ENCODE results near the gene ADAMTS17. TPM values are rescaled to one million over a fixed set of nuclear protein-coding genes. Genes with fewer than 3 reads are reported as not detected.

The ADAMTS17 gene
- total and polyA plus RNA-seq, 9 of the 15 experiments (the other 6 are each of a cell fraction or from before 2014, with no cell fraction given), result 0.01 to 0.14 (median 0.07) TPM; not detected in 6

DNA sequence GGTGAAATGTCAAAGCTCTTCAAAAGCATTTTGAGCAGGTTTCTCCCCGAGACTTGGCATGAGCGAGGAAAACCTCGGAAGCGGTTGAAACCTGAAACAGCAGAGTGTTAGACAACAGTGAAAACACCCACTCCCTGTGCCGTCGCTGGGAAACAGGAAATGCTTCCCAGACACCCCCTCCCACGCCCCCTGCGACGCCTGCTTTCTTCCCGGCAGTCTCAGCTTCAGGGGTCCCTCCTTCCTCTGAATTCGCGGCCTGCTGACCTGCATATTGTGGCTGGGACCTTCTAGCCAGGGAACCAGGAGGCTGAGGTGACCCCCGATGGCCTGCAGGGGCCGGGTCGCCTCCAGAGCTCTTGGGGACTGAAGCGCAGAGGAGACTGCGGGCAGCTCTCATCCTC is 357.9 kb downstream of the ADAMTS17 start:
- intact Hi-C loops (cut with micrococcal nuclease) (no loop called here), in situ Hi-C loops (cut with MboI) (no loop called here)
- H4K20me1 ChIP-seq (replicated peaks; ENCODE audit: control insufficient read depth, insufficient read depth, low read length), result no peaks in the 10 kb centered on the region
- CTCF ChIA-PET (ENCODE audit: low intra/inter-chr PET ratio), result no interaction called here
- BruUV-seq (replicated peaks), result no TSS peak
- POLR2A ChIA-PET, result interaction anchor here (0.7 kb wide), 1 partner anchor 1280 kb away, joined by 4 read pairs; no protein-coding TSS in a partner anchor
- FAIRE-seq, result no peak
- no peak overlapping the region; a peak in 1 of 4 replicates for H3K9ac ChIP-seq (ENCODE audit: insufficient read depth in 1 of 2, low read depth in 2 of 2, low read length in 2 of 2)
- no peaks in the 10 kb centered on the region; a peak in 2 of 5 replicates for H3K4me1 ChIP-seq (replicated peaks in 1 of 2; ENCODE audit: control insufficient read depth in 2 of 2, insufficient read depth in 2 of 2, low read length in 2 of 2)
- peak; percentile 46; the same call in 1 of the 2 replicates for TF ChIP-seq ZNF589 (CRISPR knock-in tag; IDR thresholded peaks at IDR 0.05; ENCODE audit: low read depth)
- TF ChIP-seq, protein P1, sequence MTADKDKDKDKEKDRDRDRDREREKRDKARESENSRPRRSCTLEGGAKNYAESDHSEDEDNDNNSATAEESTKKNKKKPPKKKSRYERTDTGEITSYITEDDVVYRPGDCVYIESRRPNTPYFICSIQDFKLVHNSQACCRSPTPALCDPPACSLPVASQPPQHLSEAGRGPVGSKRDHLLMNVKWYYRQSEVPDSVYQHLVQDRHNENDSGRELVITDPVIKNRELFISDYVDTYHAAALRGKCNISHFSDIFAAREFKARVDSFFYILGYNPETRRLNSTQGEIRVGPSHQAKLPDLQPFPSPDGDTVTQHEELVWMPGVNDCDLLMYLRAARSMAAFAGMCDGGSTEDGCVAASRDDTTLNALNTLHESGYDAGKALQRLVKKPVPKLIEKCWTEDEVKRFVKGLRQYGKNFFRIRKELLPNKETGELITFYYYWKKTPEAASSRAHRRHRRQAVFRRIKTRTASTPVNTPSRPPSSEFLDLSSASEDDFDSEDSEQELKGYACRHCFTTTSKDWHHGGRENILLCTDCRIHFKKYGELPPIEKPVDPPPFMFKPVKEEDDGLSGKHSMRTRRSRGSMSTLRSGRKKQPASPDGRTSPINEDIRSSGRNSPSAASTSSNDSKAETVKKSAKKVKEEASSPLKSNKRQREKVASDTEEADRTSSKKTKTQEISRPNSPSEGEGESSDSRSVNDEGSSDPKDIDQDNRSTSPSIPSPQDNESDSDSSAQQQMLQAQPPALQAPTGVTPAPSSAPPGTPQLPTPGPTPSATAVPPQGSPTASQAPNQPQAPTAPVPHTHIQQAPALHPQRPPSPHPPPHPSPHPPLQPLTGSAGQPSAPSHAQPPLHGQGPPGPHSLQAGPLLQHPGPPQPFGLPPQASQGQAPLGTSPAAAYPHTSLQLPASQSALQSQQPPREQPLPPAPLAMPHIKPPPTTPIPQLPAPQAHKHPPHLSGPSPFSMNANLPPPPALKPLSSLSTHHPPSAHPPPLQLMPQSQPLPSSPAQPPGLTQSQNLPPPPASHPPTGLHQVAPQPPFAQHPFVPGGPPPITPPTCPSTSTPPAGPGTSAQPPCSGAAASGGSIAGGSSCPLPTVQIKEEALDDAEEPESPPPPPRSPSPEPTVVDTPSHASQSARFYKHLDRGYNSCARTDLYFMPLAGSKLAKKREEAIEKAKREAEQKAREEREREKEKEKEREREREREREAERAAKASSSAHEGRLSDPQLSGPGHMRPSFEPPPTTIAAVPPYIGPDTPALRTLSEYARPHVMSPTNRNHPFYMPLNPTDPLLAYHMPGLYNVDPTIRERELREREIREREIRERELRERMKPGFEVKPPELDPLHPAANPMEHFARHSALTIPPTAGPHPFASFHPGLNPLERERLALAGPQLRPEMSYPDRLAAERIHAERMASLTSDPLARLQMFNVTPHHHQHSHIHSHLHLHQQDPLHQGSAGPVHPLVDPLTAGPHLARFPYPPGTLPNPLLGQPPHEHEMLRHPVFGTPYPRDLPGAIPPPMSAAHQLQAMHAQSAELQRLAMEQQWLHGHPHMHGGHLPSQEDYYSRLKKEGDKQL (CRISPR knock-in tag; IDR thresholded peaks at IDR 0.05; ENCODE audit: borderline replicate concordance), result no peak
- H3K4me3 ChIP-seq, result no peak overlapping the region
- no peak overlapping the region for H3K4me2 ChIP-seq (ENCODE audit: insufficient read depth, low read length)
- WGBS (ENCODE audit: insufficient coverage, low coverage, missing lambda C conversion rate), result 8% methylated on average over 11 of the region's 17 CpGs
- no peaks in the 10 kb centered on the region for H3K79me2 ChIP-seq (ENCODE audit: control insufficient read depth, insufficient read depth, low read length)
- H3K36me3 ChIP-seq (ENCODE audit: control insufficient read depth, insufficient read depth, low read length), result no peaks in the 10 kb centered on the region
- H3K9me3 ChIP-seq (replicated peaks; ENCODE audit: control insufficient read depth, insufficient read depth, low read depth, low read length), result no peaks in the 10 kb centered on the region
- H2AFZ ChIP-seq (ENCODE audit: low read depth, low read length), result no peak overlapping the region
- no peak overlapping the region for H3K27ac ChIP-seq (ENCODE audit: extremely low read depth, low read depth, low read length)
- no peaks in the 10 kb centered on the region for H3K9me1 ChIP-seq (ENCODE audit: control insufficient read depth, insufficient read depth, low read length)
- no peak for DNase-seq (ENCODE audit: extremely low read depth in 1 of 4, low spot score in 3 of 4)
- peaks cover 5 to 55% of the 10 kb centered on the region in 2 experiments; a peak in 4 of 5 replicates for H3K27me3 ChIP-seq (ENCODE audit: control insufficient read depth in 2 of 2, insufficient read depth in 2 of 2, low read length in 2 of 2)
- peak; percentile 15; the same call in 1 of the 3 replicates for ATAC-seq
